MM.1S (cell line): ENCODE results near the gene ARL5C.

Source experiments
- DNase-seq: peaks from one replicate; pipeline ENCODE4 v3.0.0-alpha.2; 2015
- H2AFZ ChIP-seq: fragments of 300-600 bp; sonication (generic); 2 replicates; pipeline ENCODE4 v1.6.0; 2016; ENCODE audit warnings: antibody characterized with exemption, low read length
- H3F3A ChIP-seq: fragments of 300-600 bp; sonication (generic); 2 replicates; pipeline ENCODE4 v1.6.1; 2016; ENCODE audit warnings: mild to moderate bottlenecking, antibody characterized with exemption, low read length, moderate library complexity, mixed read lengths; ENCODE audit not compliant: insufficient read depth
- H3K27ac ChIP-seq: fragments of 300-600 bp; sonication (generic); 2 replicates; pipeline ENCODE4 v1.5.1; 2016; ENCODE audit warnings: mild to moderate bottlenecking, low read length
- H3K27me3 ChIP-seq: fragments of 300-600 bp; sonication (generic); replicated peaks from 2 replicates; pipeline ENCODE4 v1.6.0; 2016; ENCODE audit warnings: low read length; ENCODE audit not compliant: insufficient read depth
- H3K36me3 ChIP-seq: fragments of 300-600 bp; sonication (generic); replicated peaks from 2 replicates; pipeline ENCODE4 v1.6.1; 2016; ENCODE audit warnings: mild to moderate bottlenecking, low read length, mixed read lengths; ENCODE audit not compliant: insufficient read depth
- H3K4me1 ChIP-seq: fragments of 300-600 bp; sonication (generic); 2 replicates; pipeline ENCODE4 v1.6.1; 2016; ENCODE audit warnings: low read length, mixed read lengths
- H3K4me2 ChIP-seq: fragments of 300-600 bp; sonication (generic); 2 replicates; pipeline ENCODE4 v1.6.0; 2016; ENCODE audit warnings: low read depth, low read length
- H3K4me3 ChIP-seq: fragments of 300-600 bp; sonication (generic); 2 replicates; pipeline ENCODE4 v1.5.1; 2016; ENCODE audit warnings: low read length, mixed read lengths
- H3K79me2 ChIP-seq: fragments of 300-600 bp; sonication (generic); 2 replicates; pipeline ENCODE4 v1.6.1; 2016; ENCODE audit warnings: mixed run types, low read length, mixed read lengths
- H3K9ac ChIP-seq: fragments of 300-600 bp; sonication (generic); 2 replicates; pipeline ENCODE4 v1.6.1; 2016; ENCODE audit warnings: low read length, mixed read lengths
- H3K9me2 ChIP-seq: fragments of 300-600 bp; sonication (generic); replicated peaks from 2 replicates; pipeline ENCODE4 v1.6.1; 2016; ENCODE audit warnings: mild to moderate bottlenecking, low read length, mixed read lengths; ENCODE audit not compliant: insufficient read depth
- H3K9me3 ChIP-seq: fragments of 300-600 bp; sonication (generic); replicated peaks from 2 replicates; pipeline ENCODE4 v1.6.1; 2016; ENCODE audit warnings: mild to moderate bottlenecking, low read length, mixed read lengths; ENCODE audit not compliant: insufficient read depth
- H4K20me1 ChIP-seq: fragments of 300-600 bp; sonication (generic); 2 replicates; pipeline ENCODE4 v1.6.1; 2016; ENCODE audit warnings: mild to moderate bottlenecking, low read length, moderate library complexity, mixed read lengths; ENCODE audit not compliant: insufficient read depth
- EZH2 ChIP-seq: fragments of 300-600 bp; sonication (generic); optimal IDR thresholded peaks from 2 replicates; pipeline ENCODE3; 2017; ENCODE audit warnings: low read depth, mild to moderate bottlenecking, antibody characterized with exemption, low read length, mixed read lengths
- EZH2phosphoT487 ChIP-seq: fragments of 300-600 bp; sonication (generic); IDR thresholded peaks from 2 replicates; pipeline ENCODE4 v1.6.1; 2018; ENCODE audit warnings: antibody characterized with exemption, low read length
- TF ChIP-seq, protein P1 (sequence below): fragments of 300-600 bp; sonication (generic); IDR thresholded peaks from 2 replicates; pipeline ENCODE4 v1.5.1; 2016; ENCODE audit warnings: antibody characterized with exemption, low read length, mixed read lengths

ARL5C gene

DNA sequence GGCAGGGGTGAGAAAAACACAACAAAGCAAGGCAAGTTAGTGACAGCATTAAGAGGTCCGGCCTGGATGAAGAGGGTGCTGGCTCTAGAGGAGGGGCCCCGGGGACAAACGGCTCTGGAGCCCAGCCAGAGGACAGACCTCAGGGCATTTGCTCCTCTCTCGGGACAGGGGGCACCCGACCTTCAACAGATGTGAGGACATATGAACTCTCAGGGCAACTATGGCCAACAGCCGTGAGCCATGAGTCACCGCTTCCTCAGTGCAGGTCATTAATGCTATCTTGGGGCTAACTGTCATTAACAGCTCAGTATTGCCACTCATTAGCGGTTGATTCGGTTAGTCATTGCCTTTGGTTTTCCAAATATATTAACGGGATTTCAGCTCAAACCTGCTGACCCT, 9.7 kb upstream of the ARL5C start:
- H3K4me1 ChIP-seq = peaks cover 10% of the 10 kb centered on the region
- no peak overlapping the region for H3K9ac ChIP-seq
- TF ChIP-seq EZH2 (no peak), EZH2phosphoT487 (no peak)
- TF ChIP-seq, protein P1, sequence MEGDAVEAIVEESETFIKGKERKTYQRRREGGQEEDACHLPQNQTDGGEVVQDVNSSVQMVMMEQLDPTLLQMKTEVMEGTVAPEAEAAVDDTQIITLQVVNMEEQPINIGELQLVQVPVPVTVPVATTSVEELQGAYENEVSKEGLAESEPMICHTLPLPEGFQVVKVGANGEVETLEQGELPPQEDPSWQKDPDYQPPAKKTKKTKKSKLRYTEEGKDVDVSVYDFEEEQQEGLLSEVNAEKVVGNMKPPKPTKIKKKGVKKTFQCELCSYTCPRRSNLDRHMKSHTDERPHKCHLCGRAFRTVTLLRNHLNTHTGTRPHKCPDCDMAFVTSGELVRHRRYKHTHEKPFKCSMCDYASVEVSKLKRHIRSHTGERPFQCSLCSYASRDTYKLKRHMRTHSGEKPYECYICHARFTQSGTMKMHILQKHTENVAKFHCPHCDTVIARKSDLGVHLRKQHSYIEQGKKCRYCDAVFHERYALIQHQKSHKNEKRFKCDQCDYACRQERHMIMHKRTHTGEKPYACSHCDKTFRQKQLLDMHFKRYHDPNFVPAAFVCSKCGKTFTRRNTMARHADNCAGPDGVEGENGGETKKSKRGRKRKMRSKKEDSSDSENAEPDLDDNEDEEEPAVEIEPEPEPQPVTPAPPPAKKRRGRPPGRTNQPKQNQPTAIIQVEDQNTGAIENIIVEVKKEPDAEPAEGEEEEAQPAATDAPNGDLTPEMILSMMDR = no peak
- DNase-seq = no peak
- no peaks in the 10 kb centered on the region for H3K9me3 ChIP-seq
- H3K36me3 ChIP-seq = no peaks in the 10 kb centered on the region
- H3K27me3 ChIP-seq = no peaks in the 10 kb centered on the region
- H3K79me2 ChIP-seq = no peaks in the 10 kb centered on the region
- H3K4me2 ChIP-seq = no peak overlapping the region
- no peaks in the 10 kb centered on the region for H4K20me1 ChIP-seq
- no peak overlapping the region for H3K4me3 ChIP-seq
- H2AFZ ChIP-seq = no peak overlapping the region
- no peak overlapping the region for H3K27ac ChIP-seq
- no peaks in the 10 kb centered on the region for H3K9me2 ChIP-seq
- H3F3A ChIP-seq = peaks cover 6% of the 10 kb centered on the region; the same call in 1 of the 2 replicates

DNA sequence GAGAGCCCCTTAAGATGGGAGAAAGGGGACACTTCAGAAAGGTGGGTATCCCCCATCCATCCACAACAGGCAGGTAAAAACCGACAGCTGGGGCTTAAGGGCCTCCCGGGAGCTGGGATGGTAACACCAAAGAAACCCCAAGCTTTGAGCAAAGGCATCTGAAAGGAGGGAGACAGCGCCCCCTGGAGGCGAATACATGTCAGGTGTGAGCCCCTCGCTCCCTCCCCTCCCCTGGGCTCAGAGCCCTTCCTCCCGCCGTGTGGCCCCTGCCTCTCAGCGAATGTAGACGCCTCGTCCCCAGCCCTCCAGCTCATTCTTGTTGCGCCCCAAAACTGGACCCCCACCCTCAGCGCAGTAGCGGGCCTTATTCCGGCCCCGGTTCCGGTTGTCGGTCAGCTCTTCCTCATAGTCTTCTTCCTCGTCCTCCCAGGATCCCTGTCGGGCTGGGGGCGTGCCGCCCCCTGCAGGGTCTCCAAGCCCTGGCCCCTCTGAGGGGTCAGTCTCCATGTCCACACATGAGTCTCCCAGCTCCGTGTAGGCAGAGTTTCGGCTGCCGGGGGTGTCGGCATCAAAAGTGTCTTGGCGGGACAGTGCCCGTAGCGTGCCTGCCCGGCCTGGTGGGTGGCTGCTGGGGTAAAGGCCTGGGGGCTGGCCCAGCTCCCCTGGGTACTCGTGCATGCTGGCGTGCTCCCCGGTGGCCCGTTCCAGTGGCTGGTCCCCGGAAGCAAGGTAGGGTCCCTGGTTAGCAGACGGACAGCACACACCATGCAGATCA, 9.1 kb upstream of the ARL5C start:
- no peak overlapping the region for H3K27ac ChIP-seq
- TF ChIP-seq EZH2 = no peak
- TF ChIP-seq, protein P1 = peak; percentile 71
- no peak for TF ChIP-seq EZH2phosphoT487
- no peaks in the 10 kb centered on the region for H4K20me1 ChIP-seq
- H3K4me3 ChIP-seq = no peak overlapping the region
- no peaks in the 10 kb centered on the region for H3K9me2 ChIP-seq
- H3K27me3 ChIP-seq = no peaks in the 10 kb centered on the region
- no peaks in the 10 kb centered on the region for H3K36me3 ChIP-seq
- peaks cover 10% of the 10 kb centered on the region for H3K4me1 ChIP-seq
- no peak overlapping the region for H3K9ac ChIP-seq
- DNase-seq = peak; percentile 36
- H3K4me2 ChIP-seq = no peak overlapping the region
- no peaks in the 10 kb centered on the region for H3K9me3 ChIP-seq
- peaks cover 6% of the 10 kb centered on the region; the same call in 1 of the 2 replicates for H3F3A ChIP-seq
- H2AFZ ChIP-seq = no peak overlapping the region
- no peaks in the 10 kb centered on the region for H3K79me2 ChIP-seq

DNA sequence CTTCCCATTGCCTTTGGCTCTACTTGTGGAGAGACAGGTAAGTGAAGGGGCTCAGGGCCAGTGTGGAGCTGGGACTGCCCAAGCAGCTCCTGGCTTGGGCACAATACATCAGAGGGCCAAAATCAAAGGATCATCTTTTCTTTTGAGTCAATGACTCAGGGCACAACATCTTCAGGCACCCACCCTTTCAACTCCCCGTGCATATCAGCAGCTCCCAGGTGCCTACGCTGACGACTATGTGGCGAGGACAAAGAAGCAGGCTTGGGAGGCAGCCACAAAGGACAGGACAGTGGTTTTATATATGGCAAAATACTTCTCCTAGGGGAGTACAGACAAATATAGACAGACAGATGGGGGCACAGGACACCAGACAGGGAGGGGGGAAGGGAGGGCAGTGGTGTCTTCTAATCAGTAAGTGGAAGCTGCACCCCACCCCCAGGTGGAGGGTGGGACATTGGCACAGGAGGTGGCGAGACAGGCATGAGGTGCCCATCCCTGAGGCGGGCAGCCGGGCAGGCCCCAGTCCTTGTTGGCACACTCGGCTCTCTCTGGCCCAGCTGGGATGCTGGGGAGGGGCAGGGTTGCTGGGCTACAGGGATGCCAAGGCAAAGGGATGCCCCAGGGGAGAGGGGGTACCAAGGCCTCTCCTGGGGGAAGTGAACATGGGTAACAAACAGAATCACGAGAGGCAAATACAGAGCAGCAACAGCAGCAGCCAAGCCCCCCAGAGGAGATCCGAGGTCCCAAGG, 7.7 kb upstream of the ARL5C start:
- H2AFZ ChIP-seq = no peak overlapping the region
- H4K20me1 ChIP-seq = no peaks in the 10 kb centered on the region
- no peaks in the 10 kb centered on the region for H3K9me3 ChIP-seq
- no peaks in the 10 kb centered on the region for H3K27me3 ChIP-seq
- peaks cover 6% of the 10 kb centered on the region; the same call in 1 of the 2 replicates for H3F3A ChIP-seq
- no peaks in the 10 kb centered on the region for H3K9me2 ChIP-seq
- no peak overlapping the region for H3K9ac ChIP-seq
- peaks cover 10% of the 10 kb centered on the region for H3K4me1 ChIP-seq
- H3K4me2 ChIP-seq = no peak overlapping the region
- no peak overlapping the region for H3K27ac ChIP-seq
- H3K79me2 ChIP-seq = no peaks in the 10 kb centered on the region
- TF ChIP-seq EZH2phosphoT487 = no peak
- TF ChIP-seq, protein P1 = no peak
- DNase-seq = no peak
- H3K36me3 ChIP-seq = no peaks in the 10 kb centered on the region
- H3K4me3 ChIP-seq = no peak overlapping the region
